ENCODE measurements around the gene ANKFN1.

- TF ChIP-seq FOS (IDR thresholded peaks at IDR 0.05; ENCODE audit: borderline replicate concordance, extremely low read depth, insufficient read length) = no peak
- TF ChIP-seq ZNF274 (IDR thresholded peaks at IDR 0.05; ENCODE audit: insufficient read depth, insufficient read length) = no peak
- no peak for TF ChIP-seq CTCF (IDR thresholded peaks at IDR 0.05 in 2 of 3, conservative IDR thresholded peaks at IDR 0.05 in 1 of 3; ENCODE audit: control insufficient read depth in 2 of 3, extremely low read depth in 1 of 3, insufficient read depth in 1 of 3, low read depth in 3 of 3, low read length in 3 of 3)
- no peak for TF ChIP-seq DPF2 (IDR thresholded peaks at IDR 0.05)
- TF ChIP-seq PRDM15 (CRISPR knock-in tag; IDR thresholded peaks at IDR 0.05) = no peak
- no peak for TF ChIP-seq RB1 (IDR thresholded peaks at IDR 0.05; ENCODE audit: borderline replicate concordance)
- no peak for TF ChIP-seq TCF3 (IDR thresholded peaks at IDR 0.05; ENCODE audit: borderline replicate concordance, insufficient read depth, low read depth, low read length)
- TF ChIP-seq ZZZ3 (IDR thresholded peaks at IDR 0.05; ENCODE audit: control insufficient read depth, insufficient read length, low read depth) = no peak
- no peak for TF ChIP-seq ZSCAN29 (IDR thresholded peaks at IDR 0.05)
- no peak for TF ChIP-seq PAX5 (IDR thresholded peaks at IDR 0.05; ENCODE audit: borderline replicate concordance, low read depth, low read length)
Observed at GRCh38 chr17:56159826-56160380, 6.6 kb downstream of the ANKFN1 start.
